Kidney (tissue), 14 donors: ENCODE results near the gene CDC5L. TPM values are rescaled to one million over a fixed set of nuclear protein-coding genes. Genes with fewer than 3 reads are reported as not detected.

Experiments
- DNase-seq, 5 donors: peaks; one replicate each; pipeline ENCODE4 v3.0.0-alpha.2; 2013 to 2020
- FAIRE-seq: peaks from 2 replicates; lab custom pipeline; 2012; peaks lifted over from hg19 to GRCh38; lab: Jason Lieb, UNC
- H3K27ac ChIP-seq, 2 donors: one replicate each; pipeline ENCODE4 v1.7.0; 2013; ENCODE audit warnings: low read depth in 2 of 2, low read length in 2 of 2, inconsistent platforms in 1 of 2
- H3K27me3 ChIP-seq: one replicate; pipeline ENCODE4 v1.7.1; 2013; ENCODE audit warnings: low read length, inconsistent platforms; ENCODE audit not compliant: control insufficient read depth, insufficient read depth
- H3K36me3 ChIP-seq, 3 donors: one replicate each; pipeline versions ENCODE4 v1.7.0 to v1.7.1; 2013; ENCODE audit warnings: low read length in 3 of 3, control low read depth in 1 of 3, inconsistent platforms in 1 of 3; ENCODE audit not compliant: insufficient read depth in 3 of 3, control insufficient read depth in 2 of 3
- H3K4me1 ChIP-seq, 3 donors: one replicate each; pipeline versions ENCODE4 v1.7.0 to v1.7.1; 2013; ENCODE audit warnings: low read length in 3 of 3, inconsistent platforms in 1 of 3, low read depth in 1 of 3; ENCODE audit not compliant: control insufficient read depth in 2 of 3, insufficient read depth in 2 of 3
- H3K4me3 ChIP-seq, 3 donors: one replicate each; pipeline versions ENCODE4 v1.7.0 to v1.8.1; 2013; ENCODE audit warnings: low read length in 3 of 3, control low read depth in 1 of 3, inconsistent platforms in 1 of 3
- H3K9ac ChIP-seq, 3 donors: one replicate each; pipeline versions ENCODE4 v1.7.0 to v1.7.1; 2013; ENCODE audit warnings: low read length in 3 of 3, control low read depth in 1 of 3, inconsistent platforms in 1 of 3
- H3K9me3 ChIP-seq, 3 donors: one replicate each; pipeline versions ENCODE4 v1.7.0 to v1.7.1; 2013; ENCODE audit warnings: low read length in 3 of 3, control low read depth in 1 of 3, inconsistent platforms in 1 of 3; ENCODE audit not compliant: control insufficient read depth in 2 of 3, insufficient read depth in 1 of 3
- intact Hi-C: fragments of 100-400 bp; cut with DNase I; formaldehyde crosslinking; loops from one replicate; pipeline ENCODE4 v1.11.1; 2022
- polyA plus RNA-seq: library from polyadenylated mRNA; stranded (reverse); fragments of 350-450 nt; fragmentation: Illumina TruSeq; extraction: RNeasy Lipid Tissue Mini Kit (QIAGEN cat#74804); gene quantifications from one replicate; pipeline ENCODE4 v1.2.3, GENCODE V29; 2014; ENCODE audit warnings: low read depth, low replicate concordance; ENCODE audit not compliant: insufficient read depth
- total RNA-seq: library from RNA; stranded (reverse); fragmentation: NEBNext Ultra II Directional; extraction: Animal tissue kit (Norgen Biotek cat#: 25700); gene quantifications from one replicate; pipeline ENCODE4 v1.2.1, GENCODE V29; 2021
- TF ChIP-seq, protein P1 (sequence below): IDR thresholded peaks from 3 replicates; pipeline ENCODE4 v1.5.1; 2012; ENCODE audit warnings: mild to moderate bottlenecking, moderate library complexity, borderline replicate concordance; ENCODE audit not compliant: insufficient read depth; ENCODE audit errors: extremely low read depth
- donor health status: control.
- donor health status: control.
- donor health status: control.
- donor health status: control.
- donor health status: control.
- donor health status: DM: yes; HTN: yes; CAD: no.
- donor health status: Normal renal cell carcinoma (clear cell type).

CDC5L gene
- total and polyA plus RNA-seq, 2 donors from 2014 or later = 7.6 to 17.6 TPM

DNA sequence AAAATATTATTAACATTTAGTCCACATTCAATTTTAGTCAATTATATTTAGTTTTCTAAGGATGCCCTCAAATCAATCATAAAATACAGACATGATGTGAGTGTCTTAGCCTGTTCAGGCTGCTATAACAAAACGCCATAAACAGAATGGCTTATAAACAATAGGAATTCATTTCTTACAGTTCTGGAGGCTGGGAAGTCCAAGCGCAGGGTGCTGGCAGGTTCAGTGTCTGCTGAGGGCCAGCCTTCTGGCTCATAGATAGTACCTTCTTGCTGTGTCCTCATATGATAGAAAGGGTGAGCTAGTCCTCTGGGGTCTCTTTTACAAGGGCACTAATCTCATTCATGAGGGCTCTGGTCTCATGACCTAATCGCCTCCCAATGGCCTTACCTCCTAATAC is 10.0 kb upstream of the CDC5L start:
- no peaks in the 10 kb centered on the region for H3K36me3 ChIP-seq
- H3K4me3 ChIP-seq = no peak overlapping the region
- no peaks in the 10 kb centered on the region for H3K9me3 ChIP-seq
- DNase-seq = no peak
- TF ChIP-seq, protein P1, sequence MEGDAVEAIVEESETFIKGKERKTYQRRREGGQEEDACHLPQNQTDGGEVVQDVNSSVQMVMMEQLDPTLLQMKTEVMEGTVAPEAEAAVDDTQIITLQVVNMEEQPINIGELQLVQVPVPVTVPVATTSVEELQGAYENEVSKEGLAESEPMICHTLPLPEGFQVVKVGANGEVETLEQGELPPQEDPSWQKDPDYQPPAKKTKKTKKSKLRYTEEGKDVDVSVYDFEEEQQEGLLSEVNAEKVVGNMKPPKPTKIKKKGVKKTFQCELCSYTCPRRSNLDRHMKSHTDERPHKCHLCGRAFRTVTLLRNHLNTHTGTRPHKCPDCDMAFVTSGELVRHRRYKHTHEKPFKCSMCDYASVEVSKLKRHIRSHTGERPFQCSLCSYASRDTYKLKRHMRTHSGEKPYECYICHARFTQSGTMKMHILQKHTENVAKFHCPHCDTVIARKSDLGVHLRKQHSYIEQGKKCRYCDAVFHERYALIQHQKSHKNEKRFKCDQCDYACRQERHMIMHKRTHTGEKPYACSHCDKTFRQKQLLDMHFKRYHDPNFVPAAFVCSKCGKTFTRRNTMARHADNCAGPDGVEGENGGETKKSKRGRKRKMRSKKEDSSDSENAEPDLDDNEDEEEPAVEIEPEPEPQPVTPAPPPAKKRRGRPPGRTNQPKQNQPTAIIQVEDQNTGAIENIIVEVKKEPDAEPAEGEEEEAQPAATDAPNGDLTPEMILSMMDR = no peak
- no peak overlapping the region for H3K27ac ChIP-seq
- intact Hi-C loops = no loop called here
- no peak overlapping the region for H3K9ac ChIP-seq
- no peaks in the 10 kb centered on the region for H3K27me3 ChIP-seq
- no peak for FAIRE-seq
- no peaks in the 10 kb centered on the region for H3K4me1 ChIP-seq

DNA sequence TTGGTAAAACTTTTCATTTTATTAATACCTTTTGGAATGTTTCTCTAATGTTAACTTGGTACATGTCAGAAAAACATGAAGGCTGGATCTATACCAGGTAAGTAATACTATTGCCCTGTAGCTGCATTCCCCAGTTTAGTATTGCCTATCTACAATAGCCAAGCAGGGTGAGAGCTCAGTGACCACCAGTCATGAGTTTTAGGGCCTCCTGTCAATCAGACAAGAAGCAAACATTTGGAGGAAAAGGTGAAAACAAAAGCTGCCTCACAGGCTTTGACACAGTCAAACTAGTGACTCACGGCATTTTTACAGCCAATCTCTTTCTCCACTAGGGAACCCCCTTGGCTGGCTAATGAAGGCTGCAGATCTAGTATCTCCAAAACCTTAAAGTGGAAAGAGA is 9.5 kb upstream of the CDC5L start:
- TF ChIP-seq, protein P1 = no peak
- Histone ChIP-seq H3K4me1 (no peaks in the 10 kb centered on the region), H3K27me3 (no peaks in the 10 kb centered on the region), H3K36me3 (no peaks in the 10 kb centered on the region), H3K27ac (no peak overlapping the region), H3K9ac (no peak overlapping the region), H3K9me3 (no peaks in the 10 kb centered on the region), H3K4me3 (no peak overlapping the region)
- DNase-seq (no peak), FAIRE-seq (no peak)
- intact Hi-C loops = no loop called here

DNA sequence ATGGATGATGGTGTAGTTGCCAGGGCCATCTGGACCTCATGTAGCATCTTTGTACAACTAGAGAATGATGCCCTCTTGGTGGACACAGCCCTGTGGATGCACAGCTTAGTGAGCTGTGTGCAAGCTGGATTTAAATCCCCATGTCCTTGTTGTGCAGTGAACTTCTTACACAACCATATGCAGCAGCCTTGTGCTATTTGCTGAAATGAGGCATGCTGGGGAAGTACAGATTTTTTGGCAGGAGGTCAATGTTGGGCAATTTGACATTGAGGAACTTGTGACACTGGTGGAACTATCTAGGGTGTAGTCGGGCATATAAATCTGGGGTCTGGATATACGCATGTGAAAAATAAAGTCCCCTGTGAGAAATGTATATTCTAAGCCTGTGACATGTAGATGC is 5.8 kb upstream of the CDC5L start:
- Histone ChIP-seq H3K9ac (no peak overlapping the region), H3K27ac (no peak overlapping the region), H3K9me3 (no peaks in the 10 kb centered on the region), H3K36me3 (no peaks in the 10 kb centered on the region), H3K4me1 (peaks cover 0 to 1% (median 0%) of the 10 kb centered on the region in 3 donors), H3K27me3 (no peaks in the 10 kb centered on the region), H3K4me3 (no peak overlapping the region)
- FAIRE-seq = no peak
- no peak for DNase-seq
- TF ChIP-seq, protein P1 = no peak
- intact Hi-C loops = no loop called here

DNA sequence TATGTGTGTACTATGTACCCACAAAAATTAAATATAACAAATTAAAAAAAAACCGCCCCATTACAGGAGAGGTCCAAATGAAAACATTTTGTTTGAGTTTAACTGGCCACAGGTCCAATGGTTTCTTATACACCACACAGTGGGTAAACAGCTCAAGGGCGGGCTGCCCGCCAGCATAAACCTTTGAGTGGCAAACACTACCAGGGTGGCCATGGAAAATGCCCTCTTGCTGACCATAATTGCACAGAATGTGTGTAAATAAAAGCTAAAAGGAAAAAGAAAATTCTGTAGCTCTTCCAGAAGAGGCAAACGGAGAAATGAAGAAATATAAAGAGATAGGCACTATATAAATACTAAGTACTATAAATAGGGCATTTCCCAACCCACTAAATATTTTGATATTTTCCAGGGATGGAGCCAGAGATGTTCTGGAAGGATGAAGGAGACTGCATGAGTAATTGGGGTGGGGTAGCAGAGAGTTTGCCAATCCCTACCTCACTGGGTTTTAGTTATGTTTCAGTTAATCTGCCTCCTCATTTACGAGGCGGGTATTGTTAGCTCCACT is 1.1 kb upstream of the CDC5L start:
- FAIRE-seq (no peak), DNase-seq (peak in 1 of 5 donors; percentile 13)
- TF ChIP-seq, protein P1 = no peak
- Histone ChIP-seq H3K4me3 (peak overlapping the region; percentile 88 to 96 (median 93)), H3K27me3 (no peaks in the 10 kb centered on the region), H3K36me3 (no peaks in the 10 kb centered on the region), H3K4me1 (peaks cover 2 to 13% (median 8%) of the 10 kb centered on the region in 3 donors), H3K9ac (peak overlapping the region; percentile 81 to 91 (median 82)), H3K27ac (peak overlapping the region in 1 of 2 donors; percentile 91), H3K9me3 (no peaks in the 10 kb centered on the region)
- intact Hi-C loops = no loop called here
